ENCODE measurements around the gene OPCML. TPM values are rescaled to one million over a fixed set of nuclear protein-coding genes. Genes with fewer than 3 reads are reported as not detected.

Gene OPCML
- total RNA-seq, 1 experiment from 2014 or later, result 0.21 TPM

DNA sequence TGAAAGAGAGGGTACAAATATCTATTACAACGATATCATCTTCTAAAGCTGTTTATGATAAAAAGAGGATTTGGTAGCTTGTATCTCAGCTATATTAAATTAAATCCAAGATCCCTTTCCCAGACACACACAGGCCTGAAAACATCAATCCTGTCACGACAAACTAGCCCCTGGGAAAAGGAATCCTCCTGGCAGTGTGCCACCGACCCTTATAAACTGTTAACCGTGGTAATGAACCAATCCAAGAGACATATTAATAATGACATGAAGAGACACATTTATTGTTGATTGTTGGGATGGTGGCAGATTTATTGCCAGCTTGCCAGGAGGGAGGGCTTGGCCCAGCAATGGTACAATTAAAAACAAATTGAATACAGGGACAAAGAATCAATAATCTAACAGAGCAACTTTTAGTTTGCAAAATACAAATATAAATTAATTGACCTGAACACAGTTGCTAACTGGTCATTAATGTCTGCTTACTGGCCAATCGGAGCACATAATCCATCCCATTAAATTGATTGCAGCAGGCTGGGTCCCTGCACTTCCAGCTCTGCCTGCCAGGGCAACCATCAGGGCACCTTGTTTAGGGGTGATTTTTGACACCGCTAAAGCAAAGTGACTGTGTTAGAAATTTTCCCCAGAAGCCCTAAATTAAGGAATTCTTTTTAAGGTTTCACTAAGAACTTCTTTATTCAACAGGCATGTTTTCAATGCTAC, 887.6 kb downstream of the OPCML start:
- Histone ChIP-seq H3K27me3 (ENCODE audit: control insufficient read depth, insufficient read depth, low read length) (no peaks in the 10 kb centered on the region), H3K4me3 (ENCODE audit: insufficient read depth, low read depth, low read length) (no peak overlapping the region), H3K36me3 (replicated peaks; ENCODE audit: control insufficient read depth, insufficient read depth, low read length) (no peaks in the 10 kb centered on the region)
- DNase-seq, result no peak

DNA sequence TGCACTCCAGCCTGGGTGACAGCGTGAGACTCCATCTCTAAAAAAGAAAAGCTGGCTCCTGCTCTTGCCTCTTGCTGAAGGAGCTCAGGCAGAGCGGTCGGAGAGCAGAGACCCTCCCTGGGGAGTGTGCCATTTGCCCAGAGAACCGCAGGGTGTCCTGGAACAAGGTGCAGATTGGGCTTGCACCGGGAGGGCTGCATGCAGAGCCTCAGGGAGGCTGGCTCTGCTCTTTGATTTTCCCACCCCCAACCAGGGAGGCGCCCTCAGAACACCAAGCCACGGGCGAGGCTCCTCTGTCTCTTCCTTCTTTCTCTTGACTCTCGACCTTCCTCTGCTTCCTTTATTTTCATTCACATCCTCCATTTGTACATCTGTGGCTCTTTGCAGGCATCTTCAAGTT, 889.1 kb downstream of the OPCML start:
- DNase-seq, result no peak
- Histone ChIP-seq H3K27me3 (ENCODE audit: control insufficient read depth, insufficient read depth, low read length) (no peaks in the 10 kb centered on the region), H3K4me3 (ENCODE audit: insufficient read depth, low read depth, low read length) (no peak overlapping the region), H3K36me3 (replicated peaks; ENCODE audit: control insufficient read depth, insufficient read depth, low read length) (no peaks in the 10 kb centered on the region)

DNA sequence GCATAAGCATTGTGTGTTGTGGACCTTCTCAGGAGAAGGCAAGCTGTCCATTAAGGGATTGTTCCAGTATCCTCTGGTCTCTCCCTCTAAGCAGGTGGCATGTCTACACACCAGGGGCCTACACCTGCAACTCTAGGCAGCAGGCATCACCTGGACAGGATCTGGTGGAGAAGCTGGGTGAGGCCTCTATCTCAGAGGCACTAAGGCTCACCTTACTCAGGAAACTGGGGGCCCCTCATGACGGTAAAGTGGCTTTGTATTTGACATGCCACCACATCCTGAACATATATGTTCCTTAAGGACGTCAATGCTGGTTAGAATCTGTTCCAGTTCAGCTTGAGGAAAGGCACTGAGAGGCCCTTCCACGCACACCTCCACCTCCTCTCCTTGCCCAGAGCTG, 891.3 kb downstream of the OPCML start:
- no peak for DNase-seq
- no peak overlapping the region for H3K4me3 ChIP-seq (ENCODE audit: insufficient read depth, low read depth, low read length)
- no peaks in the 10 kb centered on the region for H3K27me3 ChIP-seq (ENCODE audit: control insufficient read depth, insufficient read depth, low read length)
- H3K36me3 ChIP-seq (replicated peaks; ENCODE audit: control insufficient read depth, insufficient read depth, low read length), result no peaks in the 10 kb centered on the region

DNA sequence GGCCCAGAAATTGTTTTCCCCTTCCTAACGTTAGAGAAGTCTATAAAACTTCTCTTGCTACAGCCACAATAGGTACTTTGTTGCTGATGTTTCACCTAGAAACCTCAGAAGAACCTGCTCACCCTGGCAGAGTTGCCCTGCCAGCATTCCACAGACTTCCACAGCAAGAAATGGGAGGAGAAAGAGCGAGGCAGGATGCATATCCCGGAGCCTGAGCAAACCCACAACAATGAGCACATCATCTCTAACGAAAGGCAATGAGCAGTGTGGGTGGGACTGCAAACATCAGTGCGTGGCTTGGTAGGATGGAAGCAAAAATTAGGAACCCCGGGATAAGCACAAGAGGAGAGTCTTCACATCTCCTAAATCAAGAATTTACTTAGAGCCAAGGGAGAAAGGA, 892.3 kb downstream of the OPCML start:
- no peaks in the 10 kb centered on the region for H3K36me3 ChIP-seq (replicated peaks; ENCODE audit: control insufficient read depth, insufficient read depth, low read length)
- no peak for DNase-seq

DNA sequence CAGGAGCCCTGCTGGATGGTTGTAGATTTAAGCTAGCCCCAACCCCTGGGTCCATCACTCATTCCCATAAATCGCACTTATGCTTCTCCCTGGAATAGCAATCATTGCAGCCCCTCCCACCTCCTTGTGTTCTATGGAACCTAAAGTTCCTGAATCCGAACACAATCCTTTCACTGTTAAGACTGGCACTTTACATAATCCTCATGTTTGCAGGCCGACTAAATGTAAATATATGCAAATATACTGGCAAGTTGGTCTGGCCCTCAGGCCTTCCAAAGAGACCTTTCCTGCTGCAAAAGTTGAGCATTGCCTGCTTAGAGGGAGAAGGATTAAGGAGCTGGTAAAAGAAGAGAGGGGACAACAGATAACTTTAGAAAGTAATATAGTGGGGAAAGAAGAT, 892.9 kb downstream of the OPCML start:
- no peaks in the 10 kb centered on the region for H3K27me3 ChIP-seq (ENCODE audit: control insufficient read depth, insufficient read depth, low read length)
- H3K36me3 ChIP-seq (replicated peaks; ENCODE audit: control insufficient read depth, insufficient read depth, low read length), result no peaks in the 10 kb centered on the region
- peak; percentile 35 for DNase-seq
- no peak overlapping the region for H3K4me3 ChIP-seq (ENCODE audit: insufficient read depth, low read depth, low read length)

More for the DNA sequence above, 892.3 kb downstream of the OPCML start:
- Histone ChIP-seq H3K4me3 (ENCODE audit: insufficient read depth, low read depth, low read length) (no peak overlapping the region), H3K27me3 (ENCODE audit: control insufficient read depth, insufficient read depth, low read length) (no peaks in the 10 kb centered on the region)

DNA sequence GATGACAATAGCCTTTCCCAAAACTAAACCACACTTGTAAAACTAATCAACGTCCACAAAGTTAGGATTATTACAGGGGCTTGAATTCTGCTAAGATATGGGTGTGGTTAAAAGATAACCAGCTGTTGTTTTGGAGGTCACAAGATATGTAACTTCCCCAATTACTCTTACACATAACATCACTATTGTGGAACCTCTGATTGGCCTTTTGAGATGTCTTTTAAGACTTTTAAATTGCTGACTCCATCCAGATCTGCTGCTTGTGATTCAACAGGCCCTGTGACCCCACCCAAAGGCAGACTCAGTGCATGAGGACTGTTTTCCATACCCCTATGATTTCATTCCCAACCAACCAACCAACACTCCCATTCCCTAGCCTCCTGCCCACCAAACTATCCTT, 893.9 kb downstream of the OPCML start:
- Histone ChIP-seq H3K4me3 (ENCODE audit: insufficient read depth, low read depth, low read length) (no peak overlapping the region), H3K27me3 (ENCODE audit: control insufficient read depth, insufficient read depth, low read length) (no peaks in the 10 kb centered on the region), H3K36me3 (replicated peaks; ENCODE audit: control insufficient read depth, insufficient read depth, low read length) (no peaks in the 10 kb centered on the region)
- no peak for DNase-seq

DNA sequence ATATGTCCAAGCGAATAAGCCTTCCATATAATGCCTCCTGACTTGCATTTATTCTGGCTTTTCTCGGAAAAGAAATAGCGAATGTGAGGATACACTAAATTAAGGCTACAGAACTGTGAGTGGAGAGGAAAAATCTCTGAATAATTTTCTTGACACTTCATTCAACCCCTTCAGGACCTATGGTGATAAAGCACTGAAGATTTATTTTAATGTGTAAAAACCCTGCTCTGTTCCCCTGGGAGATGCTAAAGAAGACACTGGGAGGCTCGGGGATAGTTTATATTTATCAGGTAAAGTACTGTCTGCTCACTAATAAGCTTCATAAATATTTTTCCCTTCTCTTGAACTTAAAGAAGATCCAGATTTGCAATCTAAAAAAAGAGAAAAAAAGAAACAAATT, 895.8 kb downstream of the OPCML start:
- no peak for DNase-seq
- H3K4me3 ChIP-seq (ENCODE audit: insufficient read depth, low read depth, low read length), result no peak overlapping the region
- no peaks in the 10 kb centered on the region for H3K27me3 ChIP-seq (ENCODE audit: control insufficient read depth, insufficient read depth, low read length)
- H3K36me3 ChIP-seq (replicated peaks; ENCODE audit: control insufficient read depth, insufficient read depth, low read length), result no peaks in the 10 kb centered on the region

DNA sequence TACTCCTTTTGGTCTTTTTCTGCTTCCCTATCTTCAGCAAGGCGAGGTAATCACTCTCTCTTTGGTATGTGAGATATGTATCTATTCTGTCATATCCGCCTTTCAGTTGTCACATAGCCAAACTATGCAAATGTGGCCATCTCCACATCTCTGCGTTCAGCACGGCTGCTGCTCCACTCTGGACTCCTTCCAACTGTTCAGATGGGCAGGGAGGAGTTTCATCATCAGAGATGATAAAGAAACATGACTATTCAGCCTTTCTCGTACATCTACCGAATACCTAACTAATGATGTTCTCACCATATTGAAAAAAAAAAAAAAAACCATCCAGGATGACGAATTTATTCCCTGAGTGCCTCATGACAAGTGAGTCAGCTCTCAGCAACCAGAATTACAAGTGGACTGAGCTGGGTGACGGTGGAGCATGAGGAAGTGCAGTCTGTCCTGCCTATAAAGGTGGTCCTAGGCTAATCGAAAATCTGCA, 899.6 kb downstream of the OPCML start:
- Histone ChIP-seq H3K36me3 (replicated peaks; ENCODE audit: control insufficient read depth, insufficient read depth, low read length) (no peaks in the 10 kb centered on the region), H3K4me3 (ENCODE audit: insufficient read depth, low read depth, low read length) (no peak overlapping the region), H3K27me3 (ENCODE audit: control insufficient read depth, insufficient read depth, low read length) (no peaks in the 10 kb centered on the region)
- no peak for DNase-seq

DNA sequence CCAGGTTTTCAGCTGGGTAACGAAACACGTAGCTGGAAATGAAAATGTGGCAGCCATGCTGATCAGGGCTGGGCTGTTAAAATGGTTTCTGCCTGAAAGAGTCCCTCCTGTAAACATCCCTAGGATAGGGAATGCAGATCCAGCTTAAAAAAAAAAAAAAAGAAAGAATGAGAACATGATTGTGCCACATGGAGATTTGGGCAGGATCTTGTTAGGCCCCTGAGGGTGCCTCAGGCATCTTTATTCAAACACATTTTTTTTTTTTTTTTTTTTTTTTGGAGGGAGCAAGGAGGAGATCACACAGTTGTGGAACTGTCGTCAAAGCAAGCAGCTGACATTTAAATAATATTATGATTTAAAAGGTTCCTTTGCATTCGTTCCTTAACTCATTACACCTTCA, 900.3 kb downstream of the OPCML start:
- H3K27me3 ChIP-seq (ENCODE audit: control insufficient read depth, insufficient read depth, low read length), result no peaks in the 10 kb centered on the region
- no peak overlapping the region for H3K4me3 ChIP-seq (ENCODE audit: insufficient read depth, low read depth, low read length)
- H3K36me3 ChIP-seq (replicated peaks; ENCODE audit: control insufficient read depth, insufficient read depth, low read length), result no peaks in the 10 kb centered on the region
- no peak for DNase-seq

DNA sequence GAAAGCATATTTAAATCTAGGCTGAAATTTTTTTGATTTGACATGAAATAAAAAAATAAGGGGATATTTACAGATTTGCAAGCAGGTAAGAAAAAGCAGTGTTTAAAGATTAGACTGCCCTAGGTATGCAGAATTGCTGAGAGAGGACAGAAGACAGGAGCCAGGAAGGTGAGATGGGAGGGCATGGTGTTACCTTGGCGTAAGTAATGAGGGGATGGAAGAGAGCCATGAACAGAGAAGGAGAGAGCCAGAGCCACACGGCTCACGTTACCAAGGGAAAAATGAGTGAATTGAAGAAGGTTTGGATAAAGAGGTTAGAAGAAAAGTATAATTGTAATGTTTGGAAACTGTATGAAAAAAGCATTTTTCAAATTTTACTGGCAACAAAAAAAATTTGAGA, 904.3 kb downstream of the OPCML start:
- Histone ChIP-seq H3K36me3 (replicated peaks; ENCODE audit: control insufficient read depth, insufficient read depth, low read length) (no peaks in the 10 kb centered on the region), H3K27me3 (ENCODE audit: control insufficient read depth, insufficient read depth, low read length) (no peaks in the 10 kb centered on the region)
- DNase-seq, result no peak

DNA sequence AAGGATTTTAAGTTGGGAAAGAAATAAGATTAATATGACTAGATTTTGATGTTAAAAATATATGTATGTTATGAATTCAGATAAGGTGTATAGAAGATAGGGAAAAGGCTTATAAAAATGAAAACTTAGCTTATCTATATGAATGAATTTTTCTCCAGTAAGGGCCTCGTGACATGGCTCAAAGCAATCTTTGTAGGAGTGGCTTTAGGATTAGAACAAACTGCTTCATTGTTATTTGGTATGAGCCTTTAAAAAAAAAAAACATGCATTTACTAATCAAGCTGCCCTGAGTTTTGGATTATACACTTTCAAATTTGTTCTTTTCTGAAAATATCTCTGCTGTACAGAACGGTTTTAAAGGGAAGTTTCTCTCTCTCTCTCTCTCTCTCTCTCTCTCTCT, 905.9 kb downstream of the OPCML start:
- Histone ChIP-seq H3K27me3 (ENCODE audit: control insufficient read depth, insufficient read depth, low read length) (no peaks in the 10 kb centered on the region), H3K4me3 (ENCODE audit: insufficient read depth, low read depth, low read length) (no peak overlapping the region), H3K36me3 (replicated peaks; ENCODE audit: control insufficient read depth, insufficient read depth, low read length) (no peaks in the 10 kb centered on the region)
- DNase-seq, result no peak

More for the DNA sequence above, 904.3 kb downstream of the OPCML start:
- no peak overlapping the region for H3K4me3 ChIP-seq (ENCODE audit: insufficient read depth, low read depth, low read length)

DNA sequence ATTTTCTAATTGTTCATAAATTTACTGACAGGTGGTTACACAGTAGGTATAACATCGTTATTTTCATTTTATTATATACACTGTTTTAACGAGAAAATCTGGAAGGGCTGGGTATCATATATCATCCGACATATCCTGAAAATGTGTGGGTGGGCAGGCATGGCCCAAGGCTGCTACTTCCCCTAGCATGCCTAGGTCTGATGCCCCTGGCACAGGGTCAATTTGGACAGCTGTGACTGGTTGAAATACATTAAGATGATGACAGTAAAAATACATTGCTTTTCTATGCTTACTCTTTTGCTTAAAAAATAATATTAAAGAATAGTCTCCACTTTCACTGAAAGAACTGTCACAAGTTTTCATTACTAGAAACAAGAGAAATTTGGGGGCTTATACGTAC, 908.8 kb downstream of the OPCML start:
- no peaks in the 10 kb centered on the region for H3K36me3 ChIP-seq (replicated peaks; ENCODE audit: control insufficient read depth, insufficient read depth, low read length)
- DNase-seq, result no peak
- no peak overlapping the region for H3K4me3 ChIP-seq (ENCODE audit: insufficient read depth, low read depth, low read length)
- no peaks in the 10 kb centered on the region for H3K27me3 ChIP-seq (ENCODE audit: control insufficient read depth, insufficient read depth, low read length)

DNA sequence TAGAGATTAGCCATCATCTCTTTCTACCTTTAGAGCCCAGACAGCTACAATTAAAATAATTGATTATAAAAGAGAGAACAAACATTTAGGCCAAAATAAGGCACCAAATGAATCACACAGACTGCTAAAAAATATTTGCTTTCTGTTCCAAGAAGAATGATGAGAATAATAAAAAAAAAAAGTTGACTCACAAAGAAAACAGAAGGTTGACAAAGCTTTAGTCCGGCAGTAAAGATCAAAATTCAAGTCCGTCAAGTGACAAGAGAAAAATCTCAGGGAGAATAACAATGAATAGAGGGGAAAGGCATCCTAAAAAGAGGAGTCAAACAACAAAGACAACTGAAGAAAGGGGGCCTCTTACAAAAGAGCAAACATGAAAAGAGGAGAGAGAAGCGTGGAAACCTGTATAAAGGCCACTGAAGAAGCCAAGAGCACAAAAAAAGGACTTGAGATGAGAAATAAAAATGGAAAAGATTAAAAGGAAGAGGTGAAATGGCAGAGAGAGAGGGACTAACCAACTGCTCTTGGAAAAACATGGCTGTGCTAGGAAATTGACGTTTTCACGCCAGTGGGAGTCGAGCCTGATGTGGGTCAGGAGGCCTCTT, 910.2 kb downstream of the OPCML start:
- Histone ChIP-seq H3K4me3 (ENCODE audit: insufficient read depth, low read depth, low read length) (no peak overlapping the region), H3K36me3 (replicated peaks; ENCODE audit: control insufficient read depth, insufficient read depth, low read length) (no peaks in the 10 kb centered on the region), H3K27me3 (ENCODE audit: control insufficient read depth, insufficient read depth, low read length) (no peaks in the 10 kb centered on the region)
- no peak for DNase-seq

DNA sequence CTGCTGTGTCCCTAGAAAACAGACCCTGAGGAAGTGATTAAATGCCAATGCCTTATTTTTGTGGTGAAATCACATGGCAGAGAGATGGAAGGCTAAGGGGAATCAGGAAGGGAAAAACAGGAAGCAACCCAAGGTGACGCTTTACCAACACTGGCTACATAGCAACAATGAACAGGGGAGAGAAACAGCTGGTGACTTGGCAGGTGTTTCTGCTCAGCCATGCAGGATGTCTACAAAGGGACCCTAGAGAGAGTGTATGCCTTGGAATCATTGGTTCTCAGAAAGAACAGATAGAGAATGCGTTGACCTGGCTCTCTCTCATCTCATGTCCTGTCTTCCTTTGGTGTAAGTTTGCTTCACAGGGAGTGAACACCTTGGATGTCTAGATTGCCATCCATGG, 911.9 kb downstream of the OPCML start:
- Histone ChIP-seq H3K36me3 (replicated peaks; ENCODE audit: control insufficient read depth, insufficient read depth, low read length) (no peaks in the 10 kb centered on the region), H3K4me3 (ENCODE audit: insufficient read depth, low read depth, low read length) (no peak overlapping the region), H3K27me3 (ENCODE audit: control insufficient read depth, insufficient read depth, low read length) (no peaks in the 10 kb centered on the region)
- DNase-seq, result no peak

DNA sequence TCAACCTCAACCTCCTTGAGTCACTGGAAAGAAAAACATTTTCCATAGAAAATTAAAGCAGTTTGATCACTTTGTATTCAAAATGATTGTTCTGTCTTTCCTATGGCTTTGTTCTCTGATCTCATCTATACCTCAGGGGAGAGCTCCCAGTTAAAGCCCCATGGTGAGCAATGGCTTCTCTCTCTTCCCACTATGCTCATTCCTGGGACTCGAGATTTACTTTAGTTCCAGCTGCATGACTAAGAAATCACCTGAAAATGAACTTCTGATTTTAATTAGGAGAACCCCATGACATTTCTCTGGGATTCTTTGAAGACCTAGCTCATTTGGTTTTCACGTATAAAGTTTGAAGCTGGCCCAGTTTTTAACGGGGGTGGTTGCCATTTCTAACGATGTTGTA, 921.5 kb downstream of the OPCML start:
- H3K27me3 ChIP-seq (ENCODE audit: control insufficient read depth, insufficient read depth, low read length), result no peaks in the 10 kb centered on the region
- no peak overlapping the region for H3K4me3 ChIP-seq (ENCODE audit: insufficient read depth, low read depth, low read length)
- no peak for DNase-seq
- H3K36me3 ChIP-seq (replicated peaks; ENCODE audit: control insufficient read depth, insufficient read depth, low read length), result no peaks in the 10 kb centered on the region

Data from H7 (cell line).